Jurkat, Clone E6-1 (cell line): ENCODE data around the gene VWA8. TPM values are rescaled to one million over a fixed set of nuclear protein-coding genes. Genes with fewer than 3 reads are reported as not detected.

ENCODE experiments used
- DNase-seq: peaks from one replicate; pipeline ENCODE4 v3.0.0-alpha.2; 2011; ENCODE audit warnings: low read depth, low spot score
- H3K4me3 ChIP-seq: 2 replicates; pipeline ENCODE4 v1.5.1; 2011; ENCODE audit warnings: mild to moderate bottlenecking, low read length, control low read depth, moderate library complexity
- polyA plus RNA-seq: library from polyadenylated mRNA; unstranded; fragments of >200 nt; gene quantifications from one replicate; pipeline ENCODE4 v1.2.1, GENCODE V29; 2012; ENCODE audit warnings: missing spikeins; ENCODE audit not compliant: insufficient read length, insufficient read depth

The VWA8 gene
- 12.6 TPM for polyA plus RNA-seq

DNA sequence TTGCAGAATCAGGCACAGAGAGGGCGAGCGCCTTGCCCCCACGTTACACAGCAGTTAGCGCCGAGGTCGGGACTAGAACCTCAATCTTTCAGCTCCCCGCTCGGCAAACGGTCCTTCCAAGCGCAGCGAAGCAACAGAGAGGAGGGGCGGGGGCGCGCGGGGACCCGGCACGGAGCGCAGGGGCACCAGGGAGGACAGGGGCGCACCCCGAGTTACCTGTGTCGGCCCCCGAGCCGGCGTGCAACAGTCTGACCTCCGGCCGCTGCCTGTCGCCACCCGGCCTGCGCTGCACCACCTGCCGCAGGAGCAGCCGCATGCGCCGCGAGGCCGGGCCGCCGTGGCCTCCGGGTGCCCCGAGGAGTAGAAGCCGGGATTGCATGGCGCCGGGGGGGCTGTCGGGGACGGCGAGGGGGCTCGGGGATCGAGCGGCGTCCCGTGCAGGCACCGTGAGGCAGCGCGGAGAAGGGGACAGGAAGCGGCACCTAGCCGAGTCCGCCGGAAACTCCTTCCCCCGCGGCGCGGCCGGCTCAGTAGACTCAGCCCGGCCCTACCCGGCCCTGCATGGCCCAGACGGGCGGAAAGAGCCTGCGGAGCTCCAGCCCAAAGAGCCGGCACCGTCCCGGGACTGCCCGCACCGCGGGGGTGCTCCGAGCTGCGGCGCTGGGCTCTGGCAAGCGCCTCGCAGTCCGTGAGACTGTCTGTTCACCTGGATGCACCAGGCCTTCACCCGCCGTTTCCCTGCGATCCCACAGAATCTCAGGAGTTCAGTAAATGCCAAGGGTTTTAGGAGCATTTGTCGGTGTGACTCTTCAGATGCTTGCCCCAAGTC lies at the start of gene VWA8:
Gene VWA8 (minus strand): TSS at position 473 of the 829 bp plus-strand sequence. CDS start 94 bp downstream, at position 379.
- DNase-seq = peak; percentile 78
- peak within 1 kb of the TSS; percentile 70 for H3K4me3 ChIP-seq

DNA sequence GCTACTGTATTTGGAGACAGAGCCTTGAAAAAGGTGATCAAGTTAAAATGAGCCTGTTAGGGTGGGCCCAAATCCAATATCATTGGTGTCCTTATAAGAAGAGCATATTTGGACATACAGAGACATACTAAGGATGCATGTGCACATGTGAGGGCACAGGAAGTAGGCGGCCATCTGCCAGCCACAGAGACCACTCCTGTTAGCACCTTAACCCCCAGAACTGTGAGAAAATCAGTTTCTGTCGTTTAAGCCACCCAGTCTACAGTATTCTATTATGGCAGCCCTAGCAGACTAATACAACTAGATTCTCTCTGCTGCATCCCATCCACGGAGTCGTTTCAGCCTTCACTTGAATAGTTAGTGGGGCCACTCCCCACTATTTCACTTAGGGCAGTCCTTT lies 48.1 kb upstream of the VWA8 start:
- no peak overlapping the region for H3K4me3 ChIP-seq

DNA sequence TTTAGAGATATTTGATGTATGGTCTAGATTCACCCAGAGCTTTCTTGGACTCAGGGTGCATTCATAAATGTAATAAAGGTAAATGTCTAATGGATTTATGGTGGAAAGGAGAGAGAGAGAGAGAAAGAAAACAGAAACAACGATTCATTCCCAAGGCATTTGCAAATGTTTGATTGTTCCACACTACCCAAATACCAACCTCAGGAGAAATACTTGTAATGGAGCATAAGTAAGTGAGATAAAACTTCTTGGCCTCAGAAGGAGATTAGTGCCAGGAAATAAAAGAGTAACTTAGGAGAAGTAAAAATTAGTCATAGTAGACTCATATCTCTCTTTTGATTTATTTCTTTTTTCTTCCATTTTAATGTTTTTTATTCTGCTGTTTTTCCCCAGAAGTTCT lies 46.9 kb upstream of the VWA8 start:
- H3K4me3 ChIP-seq = no peak overlapping the region
- no peak for DNase-seq

More for the DNA sequence above, 48.1 kb upstream of the VWA8 start:
- no peak for DNase-seq

DNA sequence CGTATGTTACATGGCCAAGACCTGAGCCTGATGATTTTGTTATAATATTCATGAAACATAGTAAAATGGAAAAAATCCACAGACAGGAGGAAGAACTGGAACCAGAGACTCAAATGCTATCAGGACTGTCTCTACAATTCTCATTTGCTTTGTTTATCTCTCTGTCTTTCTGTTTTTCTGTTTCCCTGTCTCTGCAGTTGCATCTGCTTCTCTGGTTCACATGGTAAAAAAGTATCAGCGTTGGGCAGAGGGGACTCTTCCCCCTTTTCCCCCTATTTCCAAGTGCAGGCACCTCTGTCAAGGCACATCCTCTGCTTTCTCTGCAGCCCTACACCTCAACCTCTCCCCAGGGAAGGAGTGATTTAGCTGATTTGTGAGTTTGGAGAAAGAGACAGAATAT lies 41.2 kb upstream of the VWA8 start:
- DNase-seq = no peak
- H3K4me3 ChIP-seq = no peak overlapping the region

DNA sequence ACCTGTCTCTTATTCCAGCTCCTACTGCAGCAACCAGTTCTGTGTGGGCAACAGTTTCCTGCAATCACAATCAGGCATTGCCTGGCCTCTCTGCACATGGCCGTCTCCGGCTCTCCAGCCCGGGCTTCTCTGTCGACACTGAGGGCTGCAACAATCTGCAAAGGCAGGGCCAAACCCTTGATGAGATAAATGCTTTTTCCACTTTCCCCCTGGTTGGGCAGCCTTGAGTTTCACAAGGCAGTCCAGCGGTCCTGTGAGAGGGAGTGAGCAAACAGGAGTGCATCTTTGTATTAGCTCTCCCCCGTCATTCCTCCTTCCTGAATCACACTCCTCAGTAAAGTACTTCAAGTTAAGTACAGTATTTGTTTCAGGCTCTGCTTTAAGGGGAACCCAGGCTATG lies 40.7 kb upstream of the VWA8 start:
- no peak for DNase-seq

DNA sequence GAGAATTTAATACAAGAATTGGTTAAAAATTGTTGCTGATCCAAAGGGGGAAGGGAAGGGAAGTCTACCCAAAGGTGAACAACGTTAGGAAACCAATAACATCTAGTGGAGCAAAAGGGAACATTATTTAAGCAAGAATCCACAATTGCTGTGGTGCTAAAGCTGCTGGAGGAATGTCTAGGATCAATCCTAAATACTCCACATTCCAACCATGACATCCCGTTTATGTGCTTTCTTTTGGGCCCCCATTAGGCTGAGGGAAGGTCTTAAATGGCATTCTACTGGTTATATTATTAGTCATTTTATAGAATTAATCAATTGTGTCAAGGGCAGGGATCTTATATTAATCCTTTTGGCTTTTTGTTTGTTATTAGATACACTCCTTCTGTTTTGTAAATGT lies 39.9 kb upstream of the VWA8 start:
- no peak overlapping the region for H3K4me3 ChIP-seq
- DNase-seq = no peak

More for the DNA sequence above, 40.7 kb upstream of the VWA8 start:
- no peak overlapping the region for H3K4me3 ChIP-seq

DNA sequence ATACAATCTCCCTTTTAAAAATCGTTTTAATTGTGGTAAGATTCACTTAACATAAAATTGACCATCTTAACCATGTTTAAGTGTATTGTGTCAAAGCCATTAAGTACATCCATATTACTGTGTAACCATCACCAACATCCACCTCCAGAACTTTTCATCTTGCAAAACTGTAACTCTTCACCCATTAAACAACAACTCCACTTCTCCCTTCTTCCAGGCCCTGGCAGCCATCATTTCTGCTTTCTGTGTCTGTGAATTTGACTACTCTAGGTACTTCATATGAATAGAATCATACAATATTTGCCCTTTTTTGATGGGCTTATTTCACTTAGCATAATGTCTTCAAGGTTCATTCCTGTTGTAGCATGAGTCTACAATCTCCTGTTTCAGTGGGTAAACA lies 36.5 kb upstream of the VWA8 start:
- no peak overlapping the region for H3K4me3 ChIP-seq
- no peak for DNase-seq

DNA sequence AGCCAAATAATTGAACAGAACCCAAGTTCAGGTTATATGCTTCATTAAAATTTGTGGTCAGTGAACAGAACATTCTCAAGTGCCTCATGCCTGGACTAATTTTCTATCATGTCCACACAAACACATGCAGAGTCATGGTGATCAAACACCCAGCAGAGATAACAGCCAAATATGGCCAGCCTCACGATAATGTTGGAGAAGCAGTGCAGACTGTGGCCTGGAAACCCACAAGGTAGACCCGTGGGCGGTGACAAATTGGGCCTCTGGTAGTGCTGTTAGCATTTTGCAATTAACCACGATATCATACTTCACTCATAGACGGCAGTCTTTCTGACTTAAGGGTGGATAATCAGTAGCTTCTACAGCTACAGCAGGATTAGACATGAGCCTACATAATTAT lies 35.0 kb upstream of the VWA8 start:
- DNase-seq = peak; percentile 24

DNA sequence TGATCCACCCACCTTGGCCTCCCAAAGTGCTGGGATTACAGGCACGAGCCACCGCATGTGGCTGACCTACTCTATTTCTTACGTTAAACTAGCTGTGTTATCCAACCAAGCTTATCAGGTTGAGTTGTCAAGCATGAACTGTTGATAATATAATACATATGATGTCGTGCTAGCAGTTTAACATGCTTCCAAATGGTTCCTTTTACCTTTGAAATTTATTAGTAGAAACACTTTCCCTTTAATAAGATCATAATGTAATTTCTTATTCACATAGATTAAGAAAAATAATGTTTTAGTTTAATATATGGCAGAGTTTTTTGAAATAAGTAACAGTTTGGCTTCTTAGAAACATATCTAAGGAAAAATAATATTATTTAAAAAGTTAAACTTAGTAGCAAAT lies 34.4 kb upstream of the VWA8 start:
- DNase-seq = no peak
- no peak overlapping the region for H3K4me3 ChIP-seq

More for the DNA sequence above, 35.0 kb upstream of the VWA8 start:
- no peak overlapping the region for H3K4me3 ChIP-seq

DNA sequence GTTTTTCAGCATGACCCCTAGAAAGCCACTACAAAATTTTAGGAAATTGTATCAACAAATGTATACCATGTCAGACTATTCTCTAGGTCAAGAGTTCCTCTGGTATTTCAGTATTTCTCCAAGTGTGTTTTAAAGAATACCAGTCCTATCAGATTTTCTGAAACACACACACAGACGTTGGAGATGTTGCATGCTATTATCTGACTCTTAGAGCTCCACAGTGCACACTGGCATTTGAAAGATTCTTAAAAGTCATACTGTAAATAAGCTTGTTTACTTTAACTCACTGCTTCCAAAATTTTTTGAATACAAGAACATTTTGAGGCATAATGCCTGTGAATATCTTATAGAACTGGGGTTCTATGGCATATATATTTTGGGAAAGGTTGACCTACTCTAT lies 33.8 kb upstream of the VWA8 start:
- no peak for DNase-seq
- H3K4me3 ChIP-seq = no peak overlapping the region

DNA sequence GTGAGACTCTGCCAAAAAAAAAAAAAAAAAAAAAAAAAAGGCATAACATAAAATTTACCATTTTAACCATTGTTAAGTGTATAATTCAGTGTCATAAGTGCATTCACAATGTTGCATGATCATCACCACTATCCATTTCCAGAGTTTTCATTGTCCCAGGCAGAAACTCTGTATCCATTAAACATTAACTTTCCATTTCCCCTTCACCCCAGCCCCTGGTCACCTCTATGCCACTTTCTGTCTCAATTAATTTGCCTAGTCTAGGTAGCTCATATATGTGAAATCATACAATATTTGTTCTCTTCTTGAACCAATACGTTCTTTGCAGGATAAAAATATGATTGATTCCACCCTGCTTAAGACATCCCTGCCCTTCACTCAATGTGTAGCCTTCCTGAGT lies 31.0 kb upstream of the VWA8 start:
- no peak overlapping the region for H3K4me3 ChIP-seq
- no peak for DNase-seq

DNA sequence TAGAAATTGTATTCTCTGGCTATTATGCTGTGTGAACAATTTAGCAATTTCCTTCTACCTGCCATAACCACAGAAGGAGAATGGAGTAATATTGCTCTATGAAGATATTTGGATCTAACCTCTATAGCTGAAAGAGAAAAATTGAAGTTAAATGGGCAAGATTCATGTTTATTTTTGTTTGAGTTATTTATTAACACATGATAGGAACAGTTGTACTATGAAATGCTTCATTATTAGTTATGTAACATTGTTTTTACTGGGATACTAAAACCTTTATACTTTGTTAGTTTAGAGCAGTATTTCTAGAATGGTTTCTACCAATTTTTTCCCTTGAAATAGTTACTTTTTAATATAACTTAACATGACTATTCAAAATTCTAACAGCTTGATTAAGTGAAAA lies 27.3 kb upstream of the VWA8 start:
- no peak overlapping the region for H3K4me3 ChIP-seq
- DNase-seq = no peak

DNA sequence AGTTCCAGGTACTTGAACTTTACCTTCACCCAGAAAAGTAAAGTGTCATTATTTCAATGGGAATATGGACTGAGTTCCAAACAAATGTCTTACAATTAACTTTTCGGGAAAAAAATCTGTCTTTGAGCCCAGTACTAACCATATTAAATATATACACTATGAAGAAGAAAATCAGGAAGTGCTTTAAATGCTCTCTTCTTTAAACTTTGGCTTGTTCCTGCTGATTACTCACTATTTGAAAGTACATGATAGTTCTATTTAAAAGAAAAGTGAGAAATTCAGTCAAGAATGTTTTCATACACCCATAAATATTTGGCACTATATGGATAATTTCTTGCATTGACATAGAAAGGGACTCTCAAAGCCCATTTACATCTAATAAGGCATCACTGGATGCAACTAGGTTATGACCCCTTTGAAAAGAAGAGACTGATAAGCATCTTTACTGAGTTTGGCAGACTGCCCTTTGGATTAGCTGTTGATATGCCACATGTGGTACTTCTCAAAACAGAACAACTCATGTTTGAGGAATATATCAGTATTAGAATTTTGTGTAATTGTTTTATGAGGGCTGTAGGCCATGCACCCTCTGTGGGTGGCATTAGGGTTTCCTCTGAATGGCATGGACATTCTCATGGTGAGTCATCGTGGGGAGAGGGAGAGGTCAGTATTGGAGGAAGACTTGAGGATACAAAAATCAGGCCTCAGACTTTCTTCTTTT lies 25.0 kb upstream of the VWA8 start:
- no peak for DNase-seq
- no peak overlapping the region for H3K4me3 ChIP-seq

DNA sequence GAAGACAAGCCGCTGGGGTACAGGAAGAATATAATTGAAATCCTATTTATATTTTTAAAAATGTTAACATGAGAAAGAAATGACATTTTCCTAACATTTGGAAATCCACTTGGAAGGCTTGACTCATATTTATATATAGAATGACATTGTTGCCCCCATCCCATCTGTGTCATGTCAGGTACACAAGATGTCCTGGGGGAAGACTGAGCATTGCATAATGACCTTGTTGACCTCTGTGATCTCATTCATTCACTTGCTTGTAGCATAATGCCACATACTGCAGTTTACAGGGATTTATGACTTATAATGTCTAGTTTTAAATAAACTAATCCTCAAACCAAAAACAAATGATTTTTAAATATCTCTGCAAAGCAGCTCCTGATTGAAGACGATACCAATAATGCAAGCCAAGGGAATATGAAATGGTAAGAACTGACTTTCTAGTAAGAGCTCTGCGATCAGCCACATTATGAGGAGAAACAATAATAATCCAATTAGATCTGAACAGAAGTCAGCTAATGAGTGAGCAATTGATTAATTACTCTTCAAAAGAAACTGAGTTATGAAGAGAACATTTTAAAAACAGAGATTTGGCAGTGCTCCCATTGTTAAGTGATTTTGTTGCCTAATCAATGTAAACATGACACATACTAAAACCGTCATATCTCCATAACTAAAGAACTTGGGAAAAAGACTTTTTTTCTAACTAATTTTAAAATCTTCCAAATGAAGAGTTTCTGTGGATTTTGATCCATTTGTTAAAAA lies 21.2 kb upstream of the VWA8 start:
- DNase-seq = no peak
- H3K4me3 ChIP-seq = no peak overlapping the region

DNA sequence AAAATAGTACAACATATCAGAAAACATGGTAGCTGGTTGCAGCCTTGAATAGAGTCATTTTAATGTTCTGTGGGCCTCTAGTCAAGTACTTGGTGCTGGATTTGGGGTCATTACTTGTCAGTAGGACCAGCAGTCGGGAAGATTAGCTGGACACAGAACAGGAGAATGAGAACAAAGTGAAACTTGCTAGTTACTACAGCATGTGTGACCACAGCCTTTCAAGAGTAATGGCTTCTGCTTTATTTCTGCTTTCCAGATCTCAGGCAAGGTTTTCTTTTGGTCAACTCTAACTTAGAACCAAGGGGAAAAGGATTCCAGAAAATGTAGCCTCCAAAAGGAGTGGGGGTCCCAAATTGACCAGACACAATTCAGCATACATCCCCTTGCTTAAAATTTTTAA lies 17.1 kb upstream of the VWA8 start:
- H3K4me3 ChIP-seq = no peak overlapping the region
- DNase-seq = no peak

DNA sequence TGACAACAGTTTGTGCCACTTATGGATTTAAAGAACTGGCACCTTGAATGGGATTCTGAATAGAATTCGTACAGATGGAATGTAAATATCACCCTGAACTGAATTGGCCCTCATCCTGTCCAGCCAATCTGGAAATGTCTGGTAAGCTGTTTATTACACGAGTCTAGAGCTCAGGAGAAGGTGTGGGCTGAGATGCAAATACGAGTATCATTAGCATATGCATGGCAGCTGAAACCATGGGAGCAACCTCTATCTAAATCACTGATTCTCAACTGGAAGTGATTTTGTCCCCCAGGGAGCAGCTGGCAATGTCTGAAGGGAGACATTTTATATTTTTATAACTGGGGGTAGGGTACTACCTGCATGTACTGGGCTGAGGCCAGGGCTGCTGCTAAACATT lies 15.6 kb upstream of the VWA8 start:
- no peak for DNase-seq
- no peak overlapping the region for H3K4me3 ChIP-seq

DNA sequence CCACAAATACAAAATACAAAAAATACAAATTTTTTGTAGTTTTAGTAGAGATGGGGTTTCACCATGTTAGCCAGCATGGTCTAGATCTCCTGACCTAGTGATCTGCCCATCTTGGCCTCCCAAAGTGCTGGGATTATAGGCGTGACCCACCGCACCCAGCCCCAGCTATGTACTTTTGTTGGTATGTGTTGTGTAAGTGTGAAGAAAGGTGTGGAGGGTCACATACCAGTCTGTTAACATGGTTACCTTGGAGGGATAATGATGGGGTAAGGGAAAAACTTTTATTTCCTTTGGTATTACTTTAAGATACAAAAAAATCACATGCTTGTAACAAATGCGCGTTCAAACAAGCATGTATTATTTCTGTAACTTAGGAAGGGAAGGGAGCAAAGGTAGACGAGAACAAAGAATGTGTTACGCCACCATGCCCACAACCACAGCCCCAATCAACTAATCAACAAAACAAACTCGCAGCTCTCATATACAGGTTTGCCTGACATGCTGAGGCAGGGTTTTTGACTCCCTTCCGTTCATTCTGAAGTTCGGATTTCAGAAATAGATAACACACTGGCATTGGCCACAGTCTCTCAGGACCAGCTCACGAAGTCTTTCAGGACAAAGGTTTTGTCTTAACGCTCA lies 13.5 kb upstream of the VWA8 start:
- peak; percentile 54 for DNase-seq
- H3K4me3 ChIP-seq = no peak overlapping the region

DNA sequence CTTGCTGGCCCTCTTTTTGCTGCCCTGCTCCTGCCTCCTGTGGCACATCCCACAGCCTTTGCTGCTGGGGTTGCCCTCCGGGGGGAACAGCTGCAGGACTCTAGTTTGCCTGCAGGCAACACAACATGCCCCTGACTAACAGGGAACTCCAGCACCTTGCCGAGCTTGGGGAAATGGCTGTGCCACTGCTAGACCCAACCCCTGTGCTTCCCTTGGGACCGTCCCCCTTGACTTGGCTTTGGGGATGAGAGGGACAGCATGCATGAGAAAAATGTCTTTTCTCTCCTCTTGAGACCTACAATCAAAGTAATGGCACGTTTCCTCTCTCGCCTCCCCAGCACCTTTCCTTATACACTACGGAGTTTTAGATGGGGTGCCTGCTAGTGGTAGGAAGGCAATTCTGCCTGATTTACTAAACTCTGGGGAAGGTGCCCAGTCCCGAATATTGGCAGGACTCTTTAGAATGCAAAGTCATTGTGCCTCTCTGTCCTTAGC lies 12.4 kb upstream of the VWA8 start:
- DNase-seq = no peak
- H3K4me3 ChIP-seq = no peak overlapping the region

DNA sequence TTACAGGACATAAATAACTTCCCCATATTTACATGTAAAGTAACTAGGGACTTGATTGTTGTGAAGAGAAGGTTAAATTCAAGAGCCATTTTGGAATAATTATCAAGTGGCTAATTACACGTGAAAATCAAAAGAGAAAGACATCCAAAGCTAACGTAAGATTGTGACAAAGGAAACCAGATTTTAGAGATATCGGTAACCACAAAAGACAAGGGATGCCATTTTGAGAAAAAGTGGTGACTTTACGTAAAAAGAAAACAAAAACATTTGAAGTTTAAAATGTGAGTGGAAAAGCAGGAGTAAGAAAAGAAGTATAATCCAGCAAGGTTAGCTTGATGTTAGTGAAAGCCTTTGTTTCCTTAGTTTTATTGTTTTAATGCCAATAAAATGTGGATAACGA lies 10.9 kb upstream of the VWA8 start:
- no peak overlapping the region for H3K4me3 ChIP-seq
- DNase-seq = peak; percentile 64
